GM19438 (cell line): Measurements from ENCODE around the gene SLC5A4.

Source experiments
- ATAC-seq: cut with Tn5 transposase; IDR thresholded peaks from one replicate; pipeline ENCODE4 v1.9.1; 2021; ENCODE audit warnings: low read depth; ENCODE audit not compliant: unreplicated experiment

Gene SLC5A4

GRCh38 chr22:32233091-32233490, 22.1 kb downstream of the SLC5A4 start:
- no peak for ATAC-seq

- no peak for ATAC-seq
Measured at GRCh38 chr22:32232191-32232830, 22.8 kb downstream of the SLC5A4 start.

DNA sequence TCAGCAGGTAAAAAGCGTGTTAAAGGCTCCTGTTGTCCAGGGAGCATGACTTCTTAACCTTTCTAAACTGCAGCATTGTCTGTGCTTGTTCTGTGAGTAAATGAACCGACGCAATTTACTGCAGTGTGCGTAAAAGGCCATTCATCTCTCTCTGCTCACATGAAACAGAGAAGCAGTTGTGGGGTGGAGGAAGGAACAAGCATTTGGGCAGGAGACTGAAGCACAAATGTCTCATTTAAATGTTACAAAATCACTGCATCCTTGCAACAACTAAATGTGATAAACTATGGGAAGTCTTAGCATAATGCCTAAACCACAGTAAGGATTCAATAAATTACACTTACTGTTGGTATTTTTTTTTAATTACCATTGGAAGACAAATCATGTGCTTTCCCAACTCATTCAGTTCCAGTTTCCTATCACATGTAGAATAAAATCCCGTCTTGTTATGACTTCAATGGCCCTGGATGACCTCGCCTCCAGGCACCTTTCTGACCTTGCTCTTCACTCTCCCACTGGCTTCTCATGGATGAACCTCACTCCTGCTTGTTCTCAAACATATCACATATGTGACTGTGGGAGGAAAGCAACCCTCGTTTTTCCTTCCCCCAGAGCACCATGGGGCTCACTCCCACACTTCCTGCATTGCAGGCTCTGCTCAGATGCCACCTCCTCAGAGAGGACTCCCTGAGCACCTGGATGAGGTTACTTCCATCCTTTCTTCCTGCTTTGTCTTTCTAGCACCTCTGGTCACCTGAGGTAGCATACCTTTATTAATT, 28.6 kb downstream of the SLC5A4 start:
- ATAC-seq: no peak

GRCh38 chr22:32222991-32223390, 32.2 kb downstream of the SLC5A4 start:
- ATAC-seq: no peak

DNA sequence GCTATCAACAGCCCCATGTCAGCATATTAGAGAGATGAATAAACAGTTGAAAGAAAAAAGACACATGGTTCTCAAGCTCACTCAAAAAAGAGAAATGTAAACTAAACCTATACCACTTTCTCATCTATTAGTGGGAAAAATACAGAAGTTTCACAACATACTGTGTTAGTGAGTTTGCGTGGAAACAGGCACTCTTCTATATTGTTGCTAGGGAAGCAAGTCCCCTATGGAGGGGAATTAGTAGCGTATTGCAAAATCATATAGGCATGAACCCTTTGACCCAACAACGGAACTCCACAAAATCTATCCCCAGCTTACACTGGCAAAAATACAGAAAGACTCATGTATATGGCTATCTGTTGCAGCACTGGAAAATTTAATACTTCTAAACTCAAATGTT, 36.1 kb downstream of the SLC5A4 start:
- no peak for ATAC-seq

DNA sequence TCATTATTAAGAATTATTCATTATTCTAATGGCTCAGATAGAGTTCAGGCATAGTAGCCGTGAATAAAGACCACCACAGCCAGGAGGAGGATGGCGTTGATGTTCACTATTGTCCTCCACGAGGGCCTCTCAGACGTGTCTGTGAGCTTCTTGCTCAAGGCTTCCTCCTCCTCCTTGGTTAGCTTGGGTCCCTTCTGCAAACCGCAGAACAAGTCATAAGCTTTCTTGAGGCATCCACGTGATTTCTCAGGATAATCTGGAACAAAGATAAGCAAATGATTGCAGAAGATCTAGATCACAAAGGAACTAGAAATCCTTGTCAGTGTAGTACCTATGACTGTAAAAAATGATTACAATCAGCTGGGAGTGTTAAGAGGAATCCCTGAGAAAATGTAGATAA, 36.7 kb downstream of the SLC5A4 start:
- ATAC-seq: no peak

DNA sequence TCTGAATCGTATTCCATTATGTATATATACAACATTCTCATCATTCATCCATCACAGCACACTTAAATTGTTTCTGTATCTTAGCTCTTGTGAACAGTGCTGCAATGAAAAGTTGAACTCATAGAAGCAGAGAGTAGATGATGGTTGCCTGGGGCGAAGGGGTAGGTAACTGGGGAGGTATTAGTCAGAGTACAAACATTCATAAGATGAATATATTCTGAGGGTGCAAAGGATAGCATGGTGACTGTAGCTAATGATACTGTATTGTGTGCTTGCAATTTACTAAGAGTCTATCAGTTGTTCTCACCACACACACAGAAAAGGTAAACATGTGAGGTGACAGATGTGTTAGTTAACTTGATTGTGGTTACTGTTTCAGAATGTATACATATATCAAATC, 37.7 kb downstream of the SLC5A4 start:
- no peak for ATAC-seq

GRCh38 chr22:32216911-32217310, 38.2 kb downstream of the SLC5A4 start:
- ATAC-seq: no peak

GRCh38 chr22:32211011-32211410, 44.1 kb downstream of the SLC5A4 start:
- ATAC-seq: no peak

DNA sequence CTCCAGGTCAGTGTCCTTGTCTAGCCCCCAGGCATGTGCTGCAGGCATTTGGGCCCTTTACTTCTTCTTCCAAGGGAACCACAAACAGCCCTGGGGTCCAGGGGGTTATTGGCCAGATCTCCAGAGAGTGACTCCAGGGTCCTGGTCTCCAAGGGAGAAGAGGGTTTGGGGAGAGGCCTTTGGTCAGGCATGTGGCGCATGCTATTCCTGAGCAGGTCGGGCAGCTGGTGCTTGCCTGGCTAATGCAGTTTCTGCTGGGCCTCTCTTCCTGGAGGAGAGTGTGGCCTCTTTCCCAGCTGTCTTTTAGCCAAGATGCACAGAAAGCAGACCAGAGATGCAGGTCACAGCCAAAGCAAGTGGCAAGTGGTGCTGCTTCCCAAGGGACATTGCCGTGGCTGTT, 46.5 kb downstream of the SLC5A4 start:
- no peak for ATAC-seq

DNA sequence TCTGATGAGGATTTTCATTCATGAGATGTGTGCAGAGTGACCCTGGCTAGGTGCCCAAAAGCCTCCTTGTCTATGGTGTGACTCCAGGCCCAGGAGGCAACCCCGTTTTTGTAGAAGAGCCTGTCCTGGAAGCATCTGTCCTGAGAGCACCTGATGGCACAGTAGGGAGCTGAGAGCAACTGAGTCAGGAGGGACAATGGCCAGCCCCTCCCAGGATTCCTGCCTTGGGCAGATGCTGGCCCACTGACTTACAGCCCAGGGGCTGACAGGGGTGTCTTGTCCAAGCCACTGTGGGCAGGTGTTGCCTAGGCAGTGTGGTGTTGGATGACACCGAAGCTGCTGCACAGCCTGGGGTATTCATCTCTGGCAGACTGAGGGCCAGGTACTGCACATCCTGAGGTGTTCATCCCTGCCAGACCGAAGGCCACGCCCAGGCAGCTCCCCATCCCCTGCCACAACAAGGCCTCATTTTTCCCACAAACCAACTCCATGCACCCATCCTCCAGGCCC, 47.1 kb downstream of the SLC5A4 start:
- no peak for ATAC-seq

DNA sequence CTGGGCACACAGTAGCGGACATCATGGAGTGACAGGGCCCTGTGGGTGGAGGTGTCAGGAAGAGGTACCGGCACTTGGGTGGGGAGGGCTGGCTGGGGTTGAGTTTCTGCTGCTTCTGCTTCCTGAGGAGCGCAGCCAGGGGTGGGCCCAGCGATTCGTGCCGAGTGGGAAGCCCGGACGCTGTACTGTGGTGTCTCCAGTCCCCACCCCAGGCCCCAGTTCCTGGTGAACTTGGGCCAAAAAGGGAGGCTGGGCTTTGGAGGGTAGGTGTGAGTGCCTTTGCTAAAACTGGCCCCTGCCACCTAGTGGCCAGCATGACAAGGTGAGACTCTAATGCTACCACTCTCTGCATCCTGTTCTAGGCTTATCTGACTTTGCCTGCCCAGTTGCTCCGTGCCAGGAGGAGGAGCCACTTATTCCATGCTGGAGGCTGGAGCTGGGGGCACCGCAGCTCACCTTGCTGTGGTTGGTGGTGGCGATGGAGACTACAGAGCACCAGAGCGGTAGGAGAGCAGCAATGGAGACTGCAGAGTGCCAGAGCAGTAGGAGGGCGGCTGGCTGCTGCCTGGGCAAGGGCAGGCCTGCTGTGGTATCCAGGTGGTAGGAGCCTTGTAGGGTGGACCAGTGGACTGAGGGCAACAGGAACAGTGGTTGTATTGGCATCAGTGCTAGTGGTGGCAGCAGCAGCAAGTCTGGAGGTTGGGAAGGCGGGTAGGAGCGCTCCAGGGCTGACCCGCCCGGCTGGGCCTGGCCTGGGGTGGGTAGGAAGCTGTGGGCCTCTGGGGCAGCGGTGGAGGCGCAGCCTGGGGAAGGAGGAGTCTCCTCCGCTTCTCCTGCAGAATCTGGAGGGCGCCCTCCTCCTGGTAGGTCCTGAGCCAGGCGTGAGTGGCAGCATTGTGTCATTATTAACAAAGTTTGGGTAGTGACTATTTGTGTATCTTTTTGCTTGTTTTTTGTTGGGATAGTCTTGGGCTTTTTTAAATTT, 48.1 kb downstream of the SLC5A4 start:
- ATAC-seq: no peak

GRCh38 chr22:32205974-32206773, 49.0 kb downstream of the SLC5A4 start:
- ATAC-seq: no peak

- no peak for ATAC-seq
Measured at GRCh38 chr22:32204856-32205722, 50.1 kb downstream of the SLC5A4 start, which contains the start of gene RFPL2. RFPL2 (minus strand) TSS chr22:32205073; CDS start chr22:32202451, 2,622 bp downstream.

GRCh38 chr22:32204040-32204855, 50.9 kb downstream of the SLC5A4 start:
- ATAC-seq: no peak

- ATAC-seq: no peak
Measured at GRCh38 chr22:32203181-32204039, 51.7 kb downstream of the SLC5A4 start.

DNA sequence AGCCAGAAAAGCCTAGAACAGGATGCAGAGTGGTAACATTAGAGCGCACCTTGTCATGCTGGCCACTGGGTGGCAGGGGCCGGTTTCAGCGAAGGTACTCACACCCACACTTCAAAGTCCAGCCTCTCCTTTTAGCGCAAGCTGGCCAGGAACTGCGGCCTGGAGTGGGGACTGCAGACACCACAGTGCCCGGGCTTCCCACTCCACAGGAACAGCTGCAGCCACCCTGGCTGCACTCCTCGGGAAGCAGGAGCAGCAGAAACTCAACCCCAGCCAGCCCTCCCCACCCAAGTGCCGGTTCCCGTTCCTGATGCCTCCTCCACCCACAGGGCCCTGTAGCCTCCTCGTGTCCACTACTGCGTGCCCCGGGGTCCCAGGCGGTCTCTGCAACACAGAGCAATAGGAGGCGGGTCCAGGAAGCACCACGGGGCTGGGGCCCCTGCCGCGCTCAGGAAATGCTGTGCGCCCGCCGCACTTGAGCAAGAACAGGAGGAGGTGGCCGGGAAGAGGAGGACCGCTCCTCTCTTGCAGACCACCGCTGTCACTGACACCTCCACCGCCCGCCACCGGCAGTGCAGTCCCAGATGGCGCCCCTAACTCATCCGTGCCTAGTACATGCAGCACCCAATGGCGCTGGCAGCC, 52.5 kb downstream of the SLC5A4 start:
- ATAC-seq: no peak
